IPS DF 6.9 (cell line): ENCODE results near the gene GIT1.

Source experiments
- DNase-seq: peaks from one replicate; pipeline ENCODE4 v3.0.0-alpha.2; 2013; ENCODE audit warnings: low read depth, low spot score
- H3K27ac ChIP-seq: one replicate; pipeline ENCODE4 v1.5.1; 2013; ENCODE audit warnings: low read length, control low read depth
- H3K27me3 ChIP-seq: 2 replicates; pipeline ENCODE4 v1.6.1; 2013; ENCODE audit warnings: mild to moderate bottlenecking, low read length; ENCODE audit not compliant: control insufficient read depth, insufficient read depth
- H3K36me3 ChIP-seq: 2 replicates; pipeline ENCODE4 v1.6.1; 2013; ENCODE audit warnings: low read length; ENCODE audit not compliant: control insufficient read depth, insufficient read depth
- H3K4me1 ChIP-seq: 2 replicates; pipeline ENCODE4 v1.6.1; 2013; ENCODE audit warnings: low read length; ENCODE audit not compliant: control insufficient read depth, insufficient read depth
- H3K4me3 ChIP-seq: 2 replicates; pipeline ENCODE4 v1.5.1; 2013; ENCODE audit warnings: mild to moderate bottlenecking, low read length
- H3K9me3 ChIP-seq: 2 replicates; pipeline ENCODE4 v1.6.1; 2013; ENCODE audit warnings: low read length, inconsistent platforms; ENCODE audit not compliant: control insufficient read depth, insufficient read depth
- WGBS: extraction: QIAGEN DNeasy Blood & Tissue Kit; methylation state at CpG from one replicate; pipeline ENCODE4 v1.1.7; 2013; ENCODE audit warnings: mixed read lengths, missing lambda C conversion rate; ENCODE audit not compliant: insufficient read length, insufficient coverage; 5-methylcytosine and 5-hydroxymethylcytosine counted together

The GIT1 gene, protein sequence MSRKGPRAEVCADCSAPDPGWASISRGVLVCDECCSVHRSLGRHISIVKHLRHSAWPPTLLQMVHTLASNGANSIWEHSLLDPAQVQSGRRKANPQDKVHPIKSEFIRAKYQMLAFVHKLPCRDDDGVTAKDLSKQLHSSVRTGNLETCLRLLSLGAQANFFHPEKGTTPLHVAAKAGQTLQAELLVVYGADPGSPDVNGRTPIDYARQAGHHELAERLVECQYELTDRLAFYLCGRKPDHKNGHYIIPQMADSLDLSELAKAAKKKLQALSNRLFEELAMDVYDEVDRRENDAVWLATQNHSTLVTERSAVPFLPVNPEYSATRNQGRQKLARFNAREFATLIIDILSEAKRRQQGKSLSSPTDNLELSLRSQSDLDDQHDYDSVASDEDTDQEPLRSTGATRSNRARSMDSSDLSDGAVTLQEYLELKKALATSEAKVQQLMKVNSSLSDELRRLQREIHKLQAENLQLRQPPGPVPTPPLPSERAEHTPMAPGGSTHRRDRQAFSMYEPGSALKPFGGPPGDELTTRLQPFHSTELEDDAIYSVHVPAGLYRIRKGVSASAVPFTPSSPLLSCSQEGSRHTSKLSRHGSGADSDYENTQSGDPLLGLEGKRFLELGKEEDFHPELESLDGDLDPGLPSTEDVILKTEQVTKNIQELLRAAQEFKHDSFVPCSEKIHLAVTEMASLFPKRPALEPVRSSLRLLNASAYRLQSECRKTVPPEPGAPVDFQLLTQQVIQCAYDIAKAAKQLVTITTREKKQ

GRCh38 chr17:29589524-29590410 lies at the start of gene GIT1:
GIT1 (minus strand) TSS chr17:29589648; CDS start chr17:29589378, 270 bp downstream.
- no CpG with 5 or more reads among the region's 70 CpGs for WGBS
- DNase-seq = no peak
- no peaks in the 10 kb centered on the region for H3K9me3 ChIP-seq
- H3K27me3 ChIP-seq = no peaks in the 10 kb centered on the region
- H3K4me3 ChIP-seq = peak within 1 kb of the TSS; percentile 71
- no peak within 1 kb of the TSS for H3K27ac ChIP-seq
- H3K36me3 ChIP-seq = no peaks in the 10 kb centered on the region
- peaks cover 23% of the 10 kb centered on the region for H3K4me1 ChIP-seq

- Histone ChIP-seq H3K4me3 (no peak overlapping the region), H3K4me1 (no peaks in the 10 kb centered on the region), H3K9me3 (no peaks in the 10 kb centered on the region), H3K27me3 (no peaks in the 10 kb centered on the region), H3K36me3 (no peaks in the 10 kb centered on the region), H3K27ac (no peak overlapping the region)
- no CpG with 5 or more reads among the region's 3 CpGs for WGBS
- no peak for DNase-seq
Measured at GRCh38 chr17:29633886-29634285, 44.4 kb upstream of the GIT1 start.

DNA sequence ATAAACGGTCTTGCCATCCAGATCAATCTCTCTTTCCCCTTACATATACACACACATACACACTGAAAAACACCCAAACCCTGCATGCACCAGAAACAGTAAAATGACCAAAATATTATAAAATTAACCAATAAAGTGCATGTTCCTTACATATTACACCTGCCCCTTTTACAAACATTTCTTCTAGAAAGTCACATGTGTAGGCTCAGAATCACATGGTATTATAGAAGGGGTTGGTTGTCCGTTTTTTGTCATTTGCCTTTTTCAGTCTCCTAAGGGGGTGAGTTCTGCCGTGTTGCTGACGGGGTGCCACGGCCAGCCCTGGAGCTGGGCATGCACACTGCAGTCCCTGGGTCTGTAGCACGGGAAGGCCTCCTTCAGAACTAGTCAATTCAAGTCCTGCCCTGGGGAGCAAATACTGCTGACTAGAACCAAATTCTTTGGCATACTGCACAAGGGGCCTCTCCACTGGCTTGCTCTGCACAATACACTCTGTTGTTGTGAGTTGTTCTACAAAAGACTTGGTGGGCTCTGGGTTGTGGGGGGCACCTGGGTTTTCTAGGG lies 41.3 kb upstream of the GIT1 start:
- Histone ChIP-seq H3K4me3 (no peak overlapping the region), H3K4me1 (no peaks in the 10 kb centered on the region), H3K36me3 (no peaks in the 10 kb centered on the region), H3K27me3 (no peaks in the 10 kb centered on the region), H3K27ac (no peak overlapping the region), H3K9me3 (no peaks in the 10 kb centered on the region)
- WGBS = no CpG with 5 or more reads among the region's 6 CpGs
- DNase-seq = no peak

DNA sequence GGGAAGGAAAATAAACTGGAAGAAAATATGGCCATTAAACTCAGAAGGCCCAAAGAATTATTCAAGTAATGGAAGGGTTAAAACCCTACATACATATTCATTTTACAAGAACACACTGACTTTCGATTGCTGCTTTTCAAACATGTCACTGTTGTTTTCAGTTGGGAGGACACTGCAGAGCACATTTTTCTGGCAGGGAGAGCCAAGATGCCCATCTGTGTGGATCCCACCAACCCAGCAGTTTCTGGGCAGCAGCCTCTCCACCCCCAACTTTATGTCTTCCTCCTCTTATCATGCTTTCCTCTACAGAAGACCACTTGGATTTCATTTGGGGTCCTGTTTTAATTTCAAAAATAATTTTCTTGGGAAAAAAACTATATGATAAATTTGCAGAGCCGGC lies 40.4 kb upstream of the GIT1 start:
- Histone ChIP-seq H3K27me3 (no peaks in the 10 kb centered on the region), H3K9me3 (no peaks in the 10 kb centered on the region), H3K27ac (no peak overlapping the region), H3K4me3 (no peak overlapping the region), H3K36me3 (no peaks in the 10 kb centered on the region), H3K4me1 (no peaks in the 10 kb centered on the region)
- no peak for DNase-seq
- no CpG with 5 or more reads among the region's 2 CpGs for WGBS

DNA sequence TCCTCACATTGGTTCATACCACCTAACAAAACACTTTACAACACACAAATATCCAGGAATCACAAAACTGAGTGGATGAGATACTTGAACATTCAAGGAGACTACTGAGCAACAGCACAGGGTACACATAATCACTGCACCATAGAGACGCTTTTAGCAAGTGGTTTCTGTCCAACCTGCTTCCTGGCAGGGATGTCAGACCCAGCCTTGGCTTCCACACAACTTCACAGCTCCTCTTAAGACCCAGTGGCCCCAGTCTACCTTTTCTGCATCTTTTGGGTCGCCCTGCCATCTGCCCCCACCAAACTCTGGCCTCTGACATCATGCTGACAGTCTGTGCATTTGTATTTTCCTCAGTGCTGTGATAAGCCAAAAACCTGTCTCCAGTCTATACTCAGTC lies 39.2 kb upstream of the GIT1 start:
- H3K36me3 ChIP-seq = no peaks in the 10 kb centered on the region
- WGBS = no CpG with 5 or more reads among the region's 2 CpGs
- no peaks in the 10 kb centered on the region for H3K27me3 ChIP-seq
- DNase-seq = no peak
- no peaks in the 10 kb centered on the region for H3K9me3 ChIP-seq
- no peak overlapping the region for H3K27ac ChIP-seq
- no peak overlapping the region for H3K4me3 ChIP-seq
- peaks cover 1% of the 10 kb centered on the region; the same call in 1 of the 2 replicates for H3K4me1 ChIP-seq

DNA sequence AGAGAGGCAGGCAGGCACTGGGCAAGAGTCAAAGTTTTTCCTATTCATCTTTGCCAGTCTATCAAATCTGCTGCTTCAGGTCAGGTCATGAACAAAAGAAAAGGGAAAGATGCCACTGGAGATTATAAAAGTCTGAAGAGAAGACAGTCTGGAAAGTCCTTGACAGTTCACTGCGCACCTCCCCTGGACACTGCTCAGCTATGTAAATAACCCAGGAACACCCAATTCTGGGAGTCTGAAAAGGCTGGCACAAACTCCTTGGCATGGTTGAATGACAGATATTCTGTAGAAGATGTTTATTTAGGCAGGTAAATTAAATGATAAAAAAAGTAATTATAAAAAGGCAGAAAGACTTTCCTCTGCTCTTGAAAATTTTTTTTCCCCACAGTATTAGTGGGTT lies 38.5 kb upstream of the GIT1 start:
- Histone ChIP-seq H3K9me3 (no peaks in the 10 kb centered on the region), H3K36me3 (no peaks in the 10 kb centered on the region), H3K27ac (no peak overlapping the region), H3K4me3 (no peak overlapping the region), H3K27me3 (no peaks in the 10 kb centered on the region), H3K4me1 (peaks cover 2% of the 10 kb centered on the region; the same call in 1 of the 2 replicates)
- WGBS = no CpG with 5 or more reads among the region's 1 CpG
- DNase-seq = no peak

- no peak for DNase-seq
Measured at GRCh38 chr17:29625037-29625750, 35.7 kb upstream of the GIT1 start.

GRCh38 chr17:29624586-29624985 lies 35.1 kb upstream of the GIT1 start:
- DNase-seq = no peak
- Histone ChIP-seq H3K36me3 (no peaks in the 10 kb centered on the region), H3K9me3 (no peaks in the 10 kb centered on the region), H3K4me1 (peaks cover 2% of the 10 kb centered on the region; the same call in 1 of the 2 replicates), H3K27me3 (peaks cover 3% of the 10 kb centered on the region; the same call in 1 of the 2 replicates), H3K4me3 (no peak overlapping the region), H3K27ac (no peak overlapping the region)
- WGBS = no CpG with 5 or more reads among the region's 4 CpGs

More at GRCh38 chr17:29625037-29625750, 35.7 kb upstream of the GIT1 start:
- Histone ChIP-seq H3K27me3 (peaks cover 3% of the 10 kb centered on the region; the same call in 1 of the 2 replicates), H3K27ac (no peak overlapping the region), H3K36me3 (no peaks in the 10 kb centered on the region), H3K9me3 (no peaks in the 10 kb centered on the region), H3K4me1 (peaks cover 2% of the 10 kb centered on the region; the same call in 1 of the 2 replicates), H3K4me3 (no peak overlapping the region)
- no CpG with 5 or more reads among the region's 8 CpGs for WGBS

- H3K27ac ChIP-seq = no peak overlapping the region
- H3K4me3 ChIP-seq = peak overlapping the region; percentile 47; the same call in 1 of the 2 replicates
- no peak for DNase-seq
- no CpG with 5 or more reads among the region's 4 CpGs for WGBS
- no peaks in the 10 kb centered on the region for H3K36me3 ChIP-seq
- H3K9me3 ChIP-seq = no peaks in the 10 kb centered on the region
- H3K27me3 ChIP-seq = peaks cover 3% of the 10 kb centered on the region; the same call in 1 of the 2 replicates
- H3K4me1 ChIP-seq = peaks cover 6% of the 10 kb centered on the region
Measured at GRCh38 chr17:29623283-29623647, 33.8 kb upstream of the GIT1 start.
